GM12872 (cell line): ENCODE measurements around the gene PRC1.

ENCODE experiments used
- TF ChIP-seq, protein P1 (sequence below): IDR thresholded peaks from 3 replicates; pipeline ENCODE4 v1.5.1; 2011; ENCODE audit warnings: low read depth, mild to moderate bottlenecking, low read length, moderate library complexity; ENCODE audit not compliant: insufficient read depth

PRC1 gene

DNA sequence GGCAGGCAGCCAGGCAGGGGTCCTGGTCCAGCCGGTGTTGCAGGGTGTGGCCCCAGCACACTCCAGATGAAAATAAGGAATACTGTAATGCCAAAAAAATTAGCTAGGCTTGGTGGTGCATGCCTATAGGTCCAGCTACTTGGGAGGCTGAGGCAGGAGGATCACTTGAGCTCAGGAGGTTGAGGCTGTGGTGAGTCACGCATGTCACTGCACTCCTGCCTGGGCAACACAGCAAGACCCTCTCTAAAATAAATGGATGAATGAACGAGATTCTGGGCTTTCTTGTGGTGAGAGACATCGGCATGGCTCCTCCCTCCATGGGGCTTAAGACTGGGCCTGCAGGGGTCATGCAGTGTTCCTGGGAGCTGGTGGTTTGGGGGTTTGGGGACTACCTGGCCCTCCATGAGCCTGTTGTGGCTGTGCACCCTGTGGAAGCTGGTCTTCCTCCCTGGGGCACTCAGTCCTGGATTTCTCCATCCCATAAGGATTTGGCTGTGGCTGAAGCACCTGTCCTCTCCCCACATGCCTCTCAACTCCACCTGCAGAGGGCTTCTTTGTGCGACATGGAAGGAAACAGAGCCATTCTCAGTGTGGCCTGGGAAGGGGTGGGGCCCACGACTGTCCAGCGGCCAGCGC is 47.3 kb downstream of the PRC1 start:
- TF ChIP-seq, protein P1, sequence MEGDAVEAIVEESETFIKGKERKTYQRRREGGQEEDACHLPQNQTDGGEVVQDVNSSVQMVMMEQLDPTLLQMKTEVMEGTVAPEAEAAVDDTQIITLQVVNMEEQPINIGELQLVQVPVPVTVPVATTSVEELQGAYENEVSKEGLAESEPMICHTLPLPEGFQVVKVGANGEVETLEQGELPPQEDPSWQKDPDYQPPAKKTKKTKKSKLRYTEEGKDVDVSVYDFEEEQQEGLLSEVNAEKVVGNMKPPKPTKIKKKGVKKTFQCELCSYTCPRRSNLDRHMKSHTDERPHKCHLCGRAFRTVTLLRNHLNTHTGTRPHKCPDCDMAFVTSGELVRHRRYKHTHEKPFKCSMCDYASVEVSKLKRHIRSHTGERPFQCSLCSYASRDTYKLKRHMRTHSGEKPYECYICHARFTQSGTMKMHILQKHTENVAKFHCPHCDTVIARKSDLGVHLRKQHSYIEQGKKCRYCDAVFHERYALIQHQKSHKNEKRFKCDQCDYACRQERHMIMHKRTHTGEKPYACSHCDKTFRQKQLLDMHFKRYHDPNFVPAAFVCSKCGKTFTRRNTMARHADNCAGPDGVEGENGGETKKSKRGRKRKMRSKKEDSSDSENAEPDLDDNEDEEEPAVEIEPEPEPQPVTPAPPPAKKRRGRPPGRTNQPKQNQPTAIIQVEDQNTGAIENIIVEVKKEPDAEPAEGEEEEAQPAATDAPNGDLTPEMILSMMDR, result no peak

DNA sequence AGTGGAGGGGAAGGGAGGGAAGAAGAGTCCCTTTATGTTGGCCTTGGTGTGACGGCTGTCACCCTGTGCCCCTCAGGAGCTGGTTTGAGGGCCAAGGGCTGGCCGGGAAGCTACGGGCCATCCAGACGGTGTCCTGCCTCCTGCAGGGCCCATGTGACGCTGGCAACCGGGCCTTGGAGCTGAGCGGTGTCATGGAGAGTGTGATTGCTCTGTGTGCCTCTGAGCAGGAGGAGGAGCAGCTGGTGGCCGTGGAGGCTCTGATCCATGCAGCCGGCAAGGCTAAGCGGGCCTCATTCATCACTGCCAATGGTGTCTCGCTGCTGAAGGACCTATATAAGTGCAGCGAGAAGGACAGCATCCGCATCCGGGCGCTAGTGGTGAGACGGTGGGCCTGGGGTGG is 47.8 kb downstream of the PRC1 start:
- TF ChIP-seq, protein P1, result no peak

DNA sequence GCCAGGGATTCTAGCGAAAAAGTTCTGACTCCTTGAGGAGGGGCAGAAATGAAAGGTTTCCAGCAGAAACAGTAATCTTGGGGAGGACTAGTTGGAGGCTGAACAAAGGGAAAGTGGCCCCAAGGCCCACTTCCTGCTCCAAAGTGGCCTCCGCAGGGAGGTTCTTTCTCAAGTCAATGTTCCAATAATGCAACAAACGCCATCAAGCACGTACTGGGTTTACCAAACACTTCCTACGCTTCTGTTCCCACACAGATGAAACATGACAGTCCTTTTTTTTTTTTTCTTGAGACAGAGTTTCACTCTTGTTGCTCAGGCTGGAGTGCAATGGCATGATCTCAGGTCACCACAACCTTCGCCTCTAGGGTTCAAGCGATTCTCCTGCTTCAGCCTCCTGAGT is 49.2 kb downstream of the PRC1 start:
- TF ChIP-seq, protein P1, result no peak

DNA sequence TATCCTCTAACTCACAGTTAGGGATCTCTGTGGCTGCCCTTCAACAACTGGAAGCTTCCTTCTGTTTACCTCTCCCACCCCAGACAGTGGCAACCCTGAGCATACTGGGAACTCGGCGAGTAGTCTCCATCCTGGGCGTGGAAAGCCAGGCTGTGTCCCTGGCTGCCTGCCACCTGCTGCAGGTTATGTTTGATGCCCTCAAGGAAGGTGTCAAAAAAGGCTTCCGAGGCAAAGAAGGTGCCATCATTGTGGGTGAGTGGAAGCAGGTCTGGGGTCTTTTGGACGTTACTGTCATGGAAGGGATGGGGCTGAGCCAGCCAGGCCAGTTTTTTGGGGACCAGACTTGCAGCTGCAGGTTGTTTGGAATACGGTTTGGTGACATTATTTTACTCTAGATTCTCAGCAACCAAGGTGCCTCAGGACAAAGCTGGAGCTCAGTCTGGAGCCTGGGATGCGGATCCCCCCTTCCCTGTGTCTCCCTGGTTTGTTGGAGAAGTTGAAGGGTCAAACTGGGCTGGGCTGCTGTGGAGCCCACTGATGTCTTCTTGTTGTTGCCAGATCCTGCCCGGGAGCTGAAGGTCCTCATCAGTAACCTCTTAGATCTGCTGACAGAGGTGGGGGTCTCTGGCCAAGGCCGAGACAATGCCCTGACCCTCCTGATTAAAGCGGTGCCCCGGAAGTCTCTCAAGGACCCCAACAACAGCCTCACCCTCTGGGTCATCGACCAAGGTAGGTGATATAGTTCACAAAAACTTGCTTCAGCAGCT is 51.8 kb downstream of the PRC1 start:
- TF ChIP-seq, protein P1, result no peak

DNA sequence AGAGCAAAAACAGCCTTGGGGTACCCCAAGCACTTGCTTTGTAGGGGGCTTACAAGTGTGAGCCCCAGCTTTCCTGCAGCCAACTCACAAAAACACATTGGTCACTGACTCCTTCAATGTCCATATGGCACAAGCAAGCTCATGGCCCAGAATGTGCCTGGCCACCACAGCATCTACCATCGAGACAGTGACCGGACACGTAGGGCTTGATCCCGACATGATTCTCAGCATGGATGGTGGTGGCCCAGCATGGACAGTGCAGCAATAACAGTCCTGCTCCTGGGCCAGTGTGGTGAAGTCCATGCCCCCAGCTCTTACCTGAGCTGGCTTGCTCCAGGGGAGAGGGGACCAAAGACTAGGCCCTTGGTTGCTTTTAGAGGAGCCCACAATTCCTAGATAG is 53.3 kb downstream of the PRC1 start:
- TF ChIP-seq, protein P1, result no peak

DNA sequence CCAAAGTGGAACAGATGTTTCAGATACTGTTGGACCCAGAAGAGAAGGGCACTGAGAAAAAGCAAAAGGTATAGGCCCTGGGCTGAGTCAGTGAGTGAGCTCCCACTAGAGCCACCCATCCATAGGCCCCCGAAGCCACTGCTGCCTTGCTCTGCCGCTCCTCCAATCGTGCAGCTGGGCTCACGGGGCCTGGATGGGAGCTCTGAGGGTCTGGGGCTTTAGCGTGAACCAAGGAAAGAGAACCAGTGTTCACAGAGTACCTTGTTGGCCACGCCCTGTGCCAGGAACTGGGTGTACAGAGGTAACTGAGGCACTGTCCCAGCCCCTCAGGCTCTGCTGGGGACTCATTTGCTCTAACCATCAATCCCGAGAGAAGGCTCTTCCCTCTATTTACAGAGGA is 54.6 kb downstream of the PRC1 start:
- TF ChIP-seq, protein P1, result no peak

DNA sequence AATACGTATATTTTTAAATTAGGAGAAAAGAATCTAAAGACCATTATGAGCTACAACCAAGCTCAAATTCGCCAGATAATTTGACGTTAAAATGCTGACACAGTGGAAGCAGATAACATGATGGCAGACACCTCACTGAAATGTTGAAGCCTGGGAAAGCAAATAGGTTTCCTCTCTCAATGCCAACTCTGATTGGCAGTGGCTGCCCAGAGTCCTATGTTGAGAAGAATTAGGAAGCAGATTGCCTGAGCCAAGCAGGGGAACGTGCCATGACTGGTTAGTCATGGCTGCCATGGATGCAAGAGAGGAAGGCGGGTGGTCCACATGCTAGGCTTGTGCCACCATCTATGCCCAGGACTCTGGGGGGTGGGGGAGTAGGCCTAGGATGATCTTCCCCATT is 56.1 kb downstream of the PRC1 start:
- TF ChIP-seq, protein P1, result no peak
